HG02798 (cell line): Measurements from ENCODE around the gene CC2D2B.

Experiments used
- ATAC-seq: cut with Tn5 transposase; IDR thresholded peaks from one replicate; pipeline ENCODE4 v1.9.1; 2021; ENCODE audit warnings: mild to moderate bottlenecking; ENCODE audit not compliant: unreplicated experiment, poor library complexity

Gene CC2D2B

DNA sequence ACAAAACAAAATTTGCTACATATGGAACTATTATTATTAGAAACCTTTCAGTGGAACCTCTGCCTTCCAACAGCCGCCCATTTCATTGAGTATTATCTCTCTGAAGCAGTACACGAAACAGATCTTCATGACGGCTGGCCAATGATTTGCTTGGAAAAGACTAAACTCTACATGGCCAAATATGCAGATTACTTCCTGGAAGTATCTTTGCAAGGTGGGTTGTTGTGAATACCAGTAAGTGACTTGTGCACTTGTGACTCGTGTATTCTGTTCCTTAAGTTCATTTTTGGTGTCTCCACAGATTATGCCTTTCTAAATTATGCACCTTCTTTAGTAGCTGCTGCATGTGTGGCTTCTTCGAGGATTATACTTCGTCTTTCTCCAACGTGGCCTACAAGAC is 149.0 kb downstream of the CC2D2B start:
- ATAC-seq, result no peak

DNA sequence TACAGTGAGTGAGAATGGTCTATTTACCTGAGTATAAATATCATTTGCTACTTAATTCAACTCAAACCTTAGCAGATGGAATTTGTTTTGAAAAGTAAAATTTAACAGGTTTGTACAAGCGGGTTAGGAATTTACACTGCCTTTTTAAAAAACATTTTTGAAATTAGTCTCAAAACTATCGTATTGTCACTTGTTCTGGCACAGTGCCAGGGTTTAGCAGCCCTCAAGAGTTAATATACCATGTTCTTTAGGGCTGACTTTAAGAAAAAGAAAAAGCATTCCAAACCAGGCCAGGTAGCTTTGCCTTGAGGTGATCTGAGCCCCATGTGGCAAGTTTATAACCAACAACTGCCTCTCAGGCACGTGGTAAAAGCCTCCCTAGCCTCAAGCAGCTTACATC is 153.5 kb downstream of the CC2D2B start:
- no peak for ATAC-seq

DNA sequence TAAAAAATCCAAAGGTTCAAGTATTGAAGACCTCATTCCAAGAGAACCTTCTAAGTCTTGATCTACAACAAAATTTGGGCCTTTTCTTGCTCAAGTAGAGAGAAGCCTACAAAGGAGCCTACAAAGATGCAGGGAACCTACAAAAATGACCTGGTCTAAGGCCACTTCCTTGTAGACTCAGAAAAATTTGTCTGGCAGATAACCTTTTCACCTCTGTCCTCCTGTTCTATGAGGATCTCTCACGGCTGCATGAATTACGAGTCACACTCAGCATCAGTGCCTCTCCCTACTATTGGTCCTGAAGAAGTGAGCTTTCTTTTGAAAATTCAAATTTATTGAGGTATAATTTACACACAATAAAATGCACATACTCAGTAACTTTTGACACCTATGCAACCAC is 164.9 kb downstream of the CC2D2B start:
- ATAC-seq, result no peak

DNA sequence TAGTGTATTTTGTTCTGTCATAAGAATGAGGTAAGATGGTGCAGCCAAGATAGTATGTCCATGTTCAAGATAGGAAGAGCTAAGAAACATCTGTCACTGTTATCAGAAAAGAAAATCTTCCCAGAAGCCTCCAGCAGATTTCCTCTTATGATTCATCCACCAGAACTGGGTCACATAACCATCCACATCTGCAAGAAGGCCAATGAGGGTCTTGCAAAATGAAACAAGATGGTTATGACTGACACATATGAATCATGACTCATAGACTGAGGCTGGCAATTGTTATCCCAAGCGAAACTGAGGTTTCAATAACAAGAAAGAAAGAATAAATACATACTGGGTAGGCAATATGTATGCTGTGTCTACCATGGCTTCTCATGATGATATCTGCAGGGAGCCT is 165.9 kb downstream of the CC2D2B start:
- ATAC-seq, result no peak

DNA sequence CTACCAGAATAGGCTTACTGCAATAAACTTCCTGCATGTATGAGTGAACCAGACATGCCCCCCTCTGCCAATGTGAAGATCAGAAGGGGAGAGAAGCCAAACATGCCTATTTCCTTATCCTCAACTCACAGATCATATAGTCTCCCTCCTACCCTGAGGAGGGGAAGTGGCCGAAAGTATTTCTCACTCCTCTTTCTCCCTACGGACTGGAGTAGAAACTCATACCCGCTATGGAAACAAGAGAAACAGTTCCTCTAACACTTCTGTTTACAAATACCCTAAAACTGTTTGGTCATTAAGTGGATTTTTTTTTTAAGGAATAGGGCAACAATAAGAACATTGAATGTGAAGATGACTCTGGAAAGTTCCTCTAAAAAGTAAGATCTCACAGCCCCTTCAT is 167.0 kb downstream of the CC2D2B start:
- ATAC-seq, result no peak

DNA sequence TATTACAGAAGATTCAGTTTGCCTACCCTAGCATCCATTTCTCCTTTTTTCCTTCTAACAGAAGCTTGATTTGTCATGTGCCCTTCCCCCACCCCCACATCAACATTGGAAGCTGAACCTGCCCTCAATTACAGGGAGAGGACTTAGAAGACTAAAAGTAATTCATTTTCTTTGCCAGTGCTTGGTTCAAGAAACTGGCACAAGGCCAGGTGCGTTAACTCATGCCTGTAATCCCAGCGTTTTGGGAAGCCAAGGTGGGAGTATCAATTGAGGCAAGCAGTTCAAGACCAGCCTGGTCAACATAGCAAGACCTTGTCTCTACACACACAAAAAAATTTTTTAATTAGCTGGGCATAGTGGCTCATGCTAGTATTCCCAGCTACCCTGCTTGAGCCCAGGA is 168.2 kb downstream of the CC2D2B start:
- no peak for ATAC-seq

DNA sequence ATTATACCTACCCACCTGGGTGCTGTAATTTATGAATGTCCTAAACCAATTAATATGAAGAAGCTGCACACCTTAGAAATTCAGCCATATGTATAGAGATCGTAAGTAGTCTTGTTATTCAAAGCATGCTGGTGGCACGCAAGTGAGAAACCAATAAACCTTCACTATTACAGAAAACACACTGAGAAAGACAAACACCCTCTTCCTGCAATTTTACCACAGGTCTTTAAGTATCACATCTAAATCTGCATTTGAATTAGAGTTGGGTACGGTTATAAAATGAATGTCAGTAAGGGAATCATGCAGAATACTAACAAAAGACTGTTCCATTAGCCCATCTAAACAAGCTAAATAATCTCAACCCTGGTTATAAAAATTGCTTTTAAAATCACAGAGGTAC is 169.4 kb downstream of the CC2D2B start:
- no peak for ATAC-seq

DNA sequence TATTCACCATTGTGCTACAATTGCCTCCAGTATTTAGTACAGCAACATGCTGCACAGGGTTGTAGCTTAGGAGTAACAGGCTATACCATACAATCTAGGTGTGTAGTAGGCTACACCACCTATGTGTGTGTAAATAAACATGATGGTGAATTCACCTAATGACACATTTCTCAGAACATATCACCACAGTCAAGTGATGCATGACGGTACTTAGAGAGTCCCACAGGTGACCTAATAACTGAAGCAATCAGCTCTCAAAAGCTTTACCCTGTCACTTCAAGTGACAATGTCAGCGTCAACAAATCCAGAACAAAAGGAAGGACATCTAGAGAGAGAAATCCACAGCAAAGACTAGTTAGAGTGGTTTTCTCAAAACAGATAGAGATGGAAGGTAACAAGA is 174.4 kb downstream of the CC2D2B start:
- ATAC-seq, result no peak
